Endothelial cell of umbilical vein (primary cell): ENCODE data around the gene AKNA. TPM values are rescaled to one million over a fixed set of nuclear protein-coding genes. Genes with fewer than 3 reads are reported as not detected.

Source experiments
- BruUV-seq: library from RNA; stranded (reverse); fragments of 400-500 nt; replicated peaks from 2 replicates; lab custom pipeline; 2021; lab: Mats Ljungman, UMichigan
- CTCF ChIA-PET: fragments of 300-600, 350-600 bp; sonication (Branson Sonifier 250); formaldehyde crosslinking; loops from one replicate; lab custom pipeline; 2021; ENCODE audit warnings: antibody characterized with exemption, inconsistent platforms; lab: Charles Lee
- POLR2A ChIA-PET: fragments of 300-600, 350-600 bp; sonication (Branson Sonifier 250); formaldehyde crosslinking; loops from one replicate; lab custom pipeline; 2021; ENCODE audit warnings: antibody characterized with exemption, inconsistent platforms; lab: Charles Lee
- DNase-seq: peaks from one replicate; pipeline ENCODE4 v3.0.0-alpha.2; 2011; ENCODE audit warnings: low read depth, low spot score
- FAIRE-seq: peaks from 2 replicates; lab custom pipeline; 2011; peaks lifted over from hg19 to GRCh38; lab: Jason Lieb, UNC
- H2AFZ ChIP-seq: 2 replicates; pipeline ENCODE4 v1.6.0; 2012; ENCODE audit warnings: low read depth, low read length, control low read depth, inconsistent platforms
- H3K27ac ChIP-seq: 2 replicates; pipeline ENCODE4 v1.5.1; 2011; ENCODE audit warnings: low read depth, mild to moderate bottlenecking, control low read depth, low read length, moderate library complexity; ENCODE audit not compliant: insufficient read depth
- H3K27me3 ChIP-seq, 2 experiments: 2 replicates each; pipeline versions ENCODE4 v1.6.0 to v1.6.1; 2011; ENCODE audit warnings: low read length in 2 of 2, mixed read lengths in 1 of 2; ENCODE audit not compliant: control insufficient read depth in 2 of 2, insufficient read depth in 2 of 2
- H3K36me3 ChIP-seq, 2 experiments: 2 replicates in 1 of 2; 3 replicates in 1 of 2; pipeline ENCODE4 v1.5.1; 2011; ENCODE audit warnings: low read length in 2 of 2, mild to moderate bottlenecking in 1 of 2, moderate library complexity in 1 of 2; ENCODE audit not compliant: control insufficient read depth in 2 of 2, insufficient read depth in 2 of 2; ENCODE audit errors: extremely low read depth in 1 of 2
- H3K4me1 ChIP-seq: 3 replicates; pipeline ENCODE4 v1.5.1; 2011; ENCODE audit warnings: mild to moderate bottlenecking, low read length; ENCODE audit not compliant: control insufficient read depth, insufficient read depth; ENCODE audit errors: extremely low read depth
- H3K4me2 ChIP-seq: 2 replicates; pipeline ENCODE4 v1.6.1; 2011; ENCODE audit warnings: low read length, control low read depth, mixed read lengths; ENCODE audit not compliant: insufficient read depth
- H3K4me3 ChIP-seq, 3 experiments: fragments of 200-600 bp in 1 of 3; sonication (generic), shearing (Covaris generic) in 1 of 3; replicated peaks in 1 of 3; 2 replicates each; pipeline ENCODE4 v1.5.1; 2011 to 2016; ENCODE audit warnings: control low read depth in 3 of 3, low read length in 3 of 3, mild to moderate bottlenecking in 2 of 3, inconsistent platforms in 1 of 3, low read depth in 1 of 3, moderate library complexity in 1 of 3; ENCODE audit not compliant: insufficient read depth in 1 of 3
- H3K79me2 ChIP-seq: 2 replicates; pipeline ENCODE4 v1.6.0; 2012; ENCODE audit warnings: low read length, inconsistent platforms; ENCODE audit not compliant: control insufficient read depth, insufficient read depth
- H3K9ac ChIP-seq: replicated peaks from 2 replicates; pipeline ENCODE3; 2011; ENCODE audit warnings: low read length, control low read depth; ENCODE audit not compliant: insufficient read depth; ENCODE audit errors: extremely low read depth
- H3K9me1 ChIP-seq: replicated peaks from 3 replicates; pipeline ENCODE4 v1.6.0; 2011; ENCODE audit warnings: mild to moderate bottlenecking, low read length; ENCODE audit not compliant: control insufficient read depth, insufficient read depth; ENCODE audit errors: extremely low read depth
- H3K9me3 ChIP-seq: replicated peaks from 2 replicates; pipeline ENCODE4 v1.5.1; 2012; ENCODE audit warnings: low read length, inconsistent platforms; ENCODE audit not compliant: control insufficient read depth, insufficient read depth
- H4K20me1 ChIP-seq: replicated peaks from 2 replicates; pipeline ENCODE3; 2011; ENCODE audit warnings: mild to moderate bottlenecking, low read length; ENCODE audit not compliant: control insufficient read depth, insufficient read depth; ENCODE audit errors: extremely low read depth
- EZH2 ChIP-seq: IDR thresholded peaks from 2 replicates; pipeline ENCODE4 v1.6.1; 2012; ENCODE audit warnings: borderline replicate concordance, low read depth, mild to moderate bottlenecking, moderate library complexity, low read length, inconsistent platforms; ENCODE audit not compliant: severe bottlenecking
- FOS ChIP-seq: IDR thresholded peaks from 2 replicates; pipeline ENCODE4 v1.6.1; 2011; ENCODE audit warnings: mild to moderate bottlenecking, low read length, moderate library complexity, borderline replicate concordance; ENCODE audit not compliant: insufficient read depth
- GATA2 ChIP-seq: IDR thresholded peaks from 2 replicates; pipeline ENCODE4 v1.7.0; 2011; ENCODE audit warnings: low read depth, mild to moderate bottlenecking, moderate library complexity, mixed read lengths, low read length; ENCODE audit not compliant: insufficient read length, insufficient read depth
- JUN ChIP-seq: IDR thresholded peaks from 2 replicates; pipeline ENCODE4 v1.6.1; 2011; ENCODE audit warnings: borderline replicate concordance, low read depth; ENCODE audit not compliant: insufficient read length, insufficient read depth
- MYC ChIP-seq: IDR thresholded peaks from one replicate; pipeline ENCODE4 v1.6.1; 2011; ENCODE audit warnings: mild to moderate bottlenecking, low read depth, low read length
- POLR2A ChIP-seq: IDR thresholded peaks from 2 replicates; pipeline ENCODE4 v1.6.1; 2012; ENCODE audit warnings: low read depth, mild to moderate bottlenecking, control low read depth, low read length
- POLR2AphosphoS5 ChIP-seq: IDR thresholded peaks from 2 replicates; pipeline ENCODE4 v1.6.1; 2012; ENCODE audit warnings: low read depth, mild to moderate bottlenecking, control low read depth, low read length, moderate library complexity; ENCODE audit not compliant: insufficient read depth
- dilution Hi-C: fragments of 300-500 bp; cut with MboI; formaldehyde crosslinking; loops from one replicate; pipeline ENCODE4 v1.15.0; 2019; ENCODE audit warnings: low sequenced_read_pairs; ENCODE audit not compliant: extremely low pct_ligation_motif_present
- intact Hi-C: fragments of 100-400 bp; cut with micrococcal nuclease; formaldehyde crosslinking; loops from one replicate; pipeline ENCODE4 v1.10.0; 2022
- polyA plus RNA-seq, 4 experiments: library from polyadenylated mRNA; depleted of rRNA in 3 of 4; stranded (reverse) in 3 of 4; unstranded in 1 of 4; fragments of >200 nt; gene quantifications; 2 replicates each; pipeline versions ENCODE4 v1.2.1 to v1.2.3, GENCODE V29; 2011 to 2012; ENCODE audit warnings: missing spikeins in 1 of 4
- total RNA-seq: library from RNA; stranded (reverse); gene quantifications from 2 replicates; pipeline ENCODE4 v1.2.3, GENCODE V29; 2021
- TF ChIP-seq, protein P1 (sequence below): IDR thresholded peaks from 2 replicates; pipeline ENCODE4 v1.6.1; 2011; ENCODE audit not compliant: insufficient read depth, insufficient read length
- TF ChIP-seq, protein P2 (sequence below), 2 donors: IDR thresholded peaks; 1 replicate in 1 of 2; 2 replicates in 1 of 2; pipeline ENCODE4 v1.5.1; 2011; ENCODE audit warnings: low read length in 2 of 2, mild to moderate bottlenecking in 2 of 2, moderate library complexity in 2 of 2, control low read depth in 1 of 2, inconsistent platforms in 1 of 2, low read depth in 1 of 2; ENCODE audit not compliant: insufficient read depth in 1 of 2; ENCODE audit errors: extremely low read depth in 1 of 2

Gene AKNA
- total and polyA plus RNA-seq, 2 donors (not counting 3 experiments of a cell fraction or from before 2014, with no cell fraction given), result 11.3 to 22.4 TPM

DNA sequence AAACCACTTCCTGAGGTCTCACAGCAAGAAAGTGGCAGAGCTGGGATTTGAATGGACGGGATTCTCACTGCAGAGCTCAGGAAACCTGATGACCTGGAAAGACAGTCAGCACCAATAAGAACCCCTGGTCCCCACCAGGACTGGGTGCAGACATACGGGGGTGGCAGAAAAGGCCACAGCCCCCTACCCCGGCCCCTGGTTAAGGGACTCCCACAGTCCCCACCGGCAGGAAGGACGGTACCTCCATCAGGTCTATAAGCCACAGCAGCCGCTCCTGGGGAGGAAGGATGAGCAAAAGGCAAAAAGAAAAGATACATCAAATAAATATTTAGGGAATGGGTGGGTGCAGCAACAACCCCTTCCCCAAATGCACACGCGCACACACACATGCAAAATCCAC lies 32.0 kb upstream of the AKNA start:
- H3K27me3 ChIP-seq, result peaks cover 0 to 3% of the 10 kb centered on the region in 2 experiments
- H3K4me2 ChIP-seq, result no peak overlapping the region
- no TSS peak for BruUV-seq
- H3K27ac ChIP-seq, result no peak overlapping the region
- H3K4me1 ChIP-seq, result no peaks in the 10 kb centered on the region
- TF ChIP-seq POLR2A, result no peak
- TF ChIP-seq POLR2AphosphoS5, result no peak
- TF ChIP-seq, protein P1, sequence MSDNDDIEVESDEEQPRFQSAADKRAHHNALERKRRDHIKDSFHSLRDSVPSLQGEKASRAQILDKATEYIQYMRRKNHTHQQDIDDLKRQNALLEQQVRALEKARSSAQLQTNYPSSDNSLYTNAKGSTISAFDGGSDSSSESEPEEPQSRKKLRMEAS, result no peak
- no peak for TF ChIP-seq JUN
- no peak for TF ChIP-seq MYC
- no peak for TF ChIP-seq GATA2
- ChIA-PET POLR2A (no interaction called here), CTCF (interaction anchor here (1.7 to 2.2 kb wide), 3 partner anchors 11 to 234 kb away, joined by 6 to 15 read pairs (median 9); no protein-coding TSS in a partner anchor)
- H3K9me1 ChIP-seq, result no peaks in the 10 kb centered on the region
- no peak overlapping the region for H2AFZ ChIP-seq
- dilution Hi-C loops, result no loop called here
- no peaks in the 10 kb centered on the region for H3K9me3 ChIP-seq
- no peak overlapping the region for H3K9ac ChIP-seq
- H4K20me1 ChIP-seq, result no peaks in the 10 kb centered on the region
- intact Hi-C loops, result no loop called here
- FAIRE-seq (no peak), DNase-seq (no peak)
- H3K36me3 ChIP-seq, result no peaks in the 10 kb centered on the region
- H3K79me2 ChIP-seq, result no peaks in the 10 kb centered on the region
- no peak overlapping the region for H3K4me3 ChIP-seq

DNA sequence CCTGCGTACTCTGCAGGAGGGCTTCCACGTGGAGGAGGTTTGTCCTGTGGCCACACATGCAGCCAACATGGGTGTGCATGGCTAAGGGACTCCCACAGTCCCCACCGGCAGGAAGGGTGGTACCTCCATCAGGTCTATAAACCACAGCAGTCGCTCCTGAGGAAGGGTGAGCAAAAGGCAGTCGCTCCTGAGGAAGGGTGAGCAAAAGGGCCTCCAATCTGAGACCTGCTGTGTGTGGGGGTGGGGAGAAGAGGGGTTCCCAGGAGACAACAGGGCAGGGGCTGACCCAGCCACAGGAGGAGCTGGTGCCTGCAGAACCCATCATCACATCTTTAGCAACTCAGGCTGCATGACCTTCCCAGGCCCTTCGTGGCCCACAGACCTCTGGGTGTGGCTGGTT lies 30.3 kb upstream of the AKNA start:
- POLR2A ChIA-PET, result no interaction called here
- FAIRE-seq (no peak), DNase-seq (no peak)

More for the DNA sequence above, 30.3 kb upstream of the AKNA start:
- Histone ChIP-seq H3K79me2 (no peaks in the 10 kb centered on the region), H3K9me3 (no peaks in the 10 kb centered on the region), H3K4me3 (no peak overlapping the region), H3K9me1 (no peaks in the 10 kb centered on the region), H3K36me3 (no peaks in the 10 kb centered on the region), H3K9ac (no peak overlapping the region), H3K4me1 (no peaks in the 10 kb centered on the region), H3K4me2 (no peak overlapping the region), H2AFZ (no peak overlapping the region), H4K20me1 (no peaks in the 10 kb centered on the region), H3K27me3 (peaks cover 0 to 2% of the 10 kb centered on the region in 2 experiments), H3K27ac (no peak overlapping the region)
- CTCF ChIA-PET, result interaction anchor here (2.0 to 4.6 kb wide), 4 partner anchors 12 to 235 kb away, joined by 9 to 34 read pairs (median 19); no protein-coding TSS in a partner anchor
- dilution Hi-C loops (no loop called here), intact Hi-C loops (no loop called here)
- TF ChIP-seq, protein P1, result no peak
- no peak for TF ChIP-seq GATA2
- TF ChIP-seq JUN, result no peak
- no peak for TF ChIP-seq MYC
- TF ChIP-seq POLR2AphosphoS5, result no peak
- TF ChIP-seq, protein P2, sequence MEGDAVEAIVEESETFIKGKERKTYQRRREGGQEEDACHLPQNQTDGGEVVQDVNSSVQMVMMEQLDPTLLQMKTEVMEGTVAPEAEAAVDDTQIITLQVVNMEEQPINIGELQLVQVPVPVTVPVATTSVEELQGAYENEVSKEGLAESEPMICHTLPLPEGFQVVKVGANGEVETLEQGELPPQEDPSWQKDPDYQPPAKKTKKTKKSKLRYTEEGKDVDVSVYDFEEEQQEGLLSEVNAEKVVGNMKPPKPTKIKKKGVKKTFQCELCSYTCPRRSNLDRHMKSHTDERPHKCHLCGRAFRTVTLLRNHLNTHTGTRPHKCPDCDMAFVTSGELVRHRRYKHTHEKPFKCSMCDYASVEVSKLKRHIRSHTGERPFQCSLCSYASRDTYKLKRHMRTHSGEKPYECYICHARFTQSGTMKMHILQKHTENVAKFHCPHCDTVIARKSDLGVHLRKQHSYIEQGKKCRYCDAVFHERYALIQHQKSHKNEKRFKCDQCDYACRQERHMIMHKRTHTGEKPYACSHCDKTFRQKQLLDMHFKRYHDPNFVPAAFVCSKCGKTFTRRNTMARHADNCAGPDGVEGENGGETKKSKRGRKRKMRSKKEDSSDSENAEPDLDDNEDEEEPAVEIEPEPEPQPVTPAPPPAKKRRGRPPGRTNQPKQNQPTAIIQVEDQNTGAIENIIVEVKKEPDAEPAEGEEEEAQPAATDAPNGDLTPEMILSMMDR (IDR thresholded peaks at IDR 0.05; ENCODE audit: extremely low read depth in 1 of 2, insufficient read depth in 1 of 2, low read depth in 1 of 2, low read length in 2 of 2), result no peak
- no peak for TF ChIP-seq EZH2
- no peak for TF ChIP-seq POLR2A
- TF ChIP-seq FOS, result no peak
- BruUV-seq, result no TSS peak
